GM06990 (cell line): Measurements from ENCODE around the gene GSTT2.
"Not testable (repeated sequence)": the region's sequence is repeated elsewhere in the genome, so short reads cannot be mapped to it uniquely, and the experiment has no call there.

ENCODE experiments used
- DNase-seq: peaks from one replicate; pipeline ENCODE4 v3.0.0-alpha.2; 2011; ENCODE audit not compliant: insufficient read length; ENCODE audit errors: extremely low read depth
- H3K27me3 ChIP-seq: replicated peaks from 2 replicates; pipeline ENCODE4 v1.6.0; 2011; ENCODE audit warnings: low read length; ENCODE audit not compliant: control insufficient read depth, insufficient read depth
- H3K36me3 ChIP-seq: 2 replicates; pipeline ENCODE4 v1.5.1; 2011; ENCODE audit warnings: low read length; ENCODE audit not compliant: control insufficient read depth, insufficient read depth
- H3K4me3 ChIP-seq: replicated peaks from 2 replicates; pipeline ENCODE4 v1.5.1; 2011; ENCODE audit warnings: low read depth, mild to moderate bottlenecking, control low read depth, low read length
- CTCF ChIP-seq: IDR thresholded peaks from 2 replicates; pipeline ENCODE4 v1.5.1; 2011; ENCODE audit warnings: low read length, control low read depth, mild to moderate bottlenecking, inconsistent platforms; ENCODE audit not compliant: insufficient read depth, poor library complexity, severe bottlenecking

The GSTT2 gene

DNA sequence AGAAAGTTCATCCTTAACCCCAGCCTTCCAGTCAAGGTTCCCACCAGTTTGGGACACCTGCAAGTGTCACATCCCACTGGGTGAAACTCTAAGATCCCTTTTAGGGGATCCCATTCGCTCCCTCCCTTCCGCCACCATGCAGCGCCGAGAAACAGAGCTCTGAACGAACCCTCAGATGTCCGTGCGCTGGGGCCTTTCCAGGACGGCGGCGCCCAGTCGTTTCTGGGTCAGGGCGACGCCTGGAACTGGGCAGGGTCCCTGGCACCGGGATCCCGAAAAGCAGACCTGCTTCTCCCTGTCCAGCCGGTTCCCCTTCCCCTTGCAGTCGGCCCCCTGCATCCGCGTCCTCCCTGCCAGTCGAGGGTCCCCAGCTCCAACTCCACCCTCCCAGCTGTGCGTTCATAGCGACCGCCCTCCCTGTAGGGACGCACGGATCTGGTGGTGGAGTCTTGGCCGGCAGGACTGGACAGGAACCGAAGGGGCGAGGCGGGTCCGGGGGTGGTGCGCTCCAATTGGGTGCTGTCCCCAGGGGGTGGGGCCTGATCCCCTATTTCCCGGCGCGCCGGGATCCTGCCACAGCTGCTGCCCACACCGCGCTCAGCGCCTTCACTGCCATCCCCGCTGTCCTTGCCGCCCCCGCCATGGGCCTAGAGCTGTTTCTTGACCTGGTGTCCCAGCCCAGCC is at the start of gene GSTT2:
Gene GSTT2, plus strand, starts transcription at position 578 of the 684 bp plus-strand sequence.
- H3K27me3 ChIP-seq, H3K4me3 ChIP-seq, H3K36me3 ChIP-seq, DNase-seq: not testable (repeated sequence)

DNA sequence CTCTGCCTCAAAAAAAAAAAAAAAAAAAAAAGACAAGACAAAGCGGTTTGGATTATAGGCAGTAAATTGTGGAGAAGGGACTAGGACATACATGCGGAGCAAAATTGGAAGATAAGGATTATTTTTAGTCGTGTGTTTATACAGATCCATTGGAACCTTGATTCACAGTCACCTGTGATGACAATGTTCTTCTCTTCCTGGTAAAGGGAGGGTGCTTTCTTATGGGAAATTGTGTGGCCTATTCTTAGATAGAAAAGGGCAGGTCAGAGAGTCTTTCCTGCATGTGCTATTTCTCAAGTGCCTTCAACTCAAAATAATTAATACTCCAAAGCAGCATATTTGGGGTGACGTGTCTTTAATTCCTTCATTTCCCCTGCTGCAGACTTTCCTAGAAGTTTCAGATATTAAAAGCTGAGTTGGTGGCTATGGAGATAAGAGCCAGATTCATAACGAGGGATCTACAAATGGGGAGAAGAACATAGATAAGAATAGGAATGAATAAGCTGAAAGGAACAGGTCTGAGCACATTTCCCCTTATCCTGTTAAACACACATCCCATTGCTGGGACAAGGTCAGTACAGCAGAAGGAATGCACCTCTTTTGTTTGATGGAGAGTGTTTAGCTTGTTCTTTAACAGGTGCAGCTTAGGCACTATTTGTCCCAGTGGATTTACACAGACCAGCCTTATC is 41.5 kb upstream of the GSTT2 start:
- Histone ChIP-seq H3K27me3 (no peaks in the 10 kb centered on the region), H3K36me3 (no peaks in the 10 kb centered on the region), H3K4me3 (no peak overlapping the region)
- DNase-seq: no peak
- TF ChIP-seq CTCF: no peak

DNA sequence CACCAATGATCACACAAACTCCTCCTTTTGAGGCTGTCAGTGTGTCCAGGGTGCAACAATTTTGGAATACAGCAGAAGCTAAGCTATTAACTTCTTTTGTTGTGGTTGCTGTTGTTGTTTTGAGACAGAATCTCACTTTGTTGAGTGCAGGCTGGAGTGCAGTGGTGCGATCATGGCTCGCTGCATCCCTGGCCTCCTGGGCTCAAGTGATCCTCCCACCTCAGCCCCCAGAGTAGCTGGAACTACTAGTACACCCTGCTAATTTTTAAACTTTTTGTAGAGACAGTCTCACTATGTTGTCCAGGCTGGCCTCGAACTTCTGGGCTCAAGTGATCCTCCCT is 40.9 kb upstream of the GSTT2 start:
- no peak for TF ChIP-seq CTCF

GRCh38 chr22:23940166-23940565 is 39.8 kb upstream of the GSTT2 start:
- H3K4me3 ChIP-seq, H3K36me3 ChIP-seq, DNase-seq, H3K27me3 ChIP-seq: not testable (repeated sequence)

More for the DNA sequence above, 40.9 kb upstream of the GSTT2 start:
- DNase-seq: no peak
- Histone ChIP-seq H3K27me3 (no peaks in the 10 kb centered on the region), H3K4me3 (no peak overlapping the region), H3K36me3 (no peaks in the 10 kb centered on the region)

GRCh38 chr22:23947391-23947790 is 32.5 kb upstream of the GSTT2 start:
- H3K36me3 ChIP-seq, H3K4me3 ChIP-seq, DNase-seq, H3K27me3 ChIP-seq: not testable (repeated sequence)

- not testable (repeated sequence) for H3K4me3 ChIP-seq, H3K27me3 ChIP-seq, H3K36me3 ChIP-seq, DNase-seq
Measured at GRCh38 chr22:23949764-23950163, 30.2 kb upstream of the GSTT2 start.

- H3K27me3 ChIP-seq, H3K4me3 ChIP-seq, DNase-seq, H3K36me3 ChIP-seq: not testable (repeated sequence)
Measured at GRCh38 chr22:23951383-23951782, 28.6 kb upstream of the GSTT2 start.

- H3K4me3 ChIP-seq, H3K27me3 ChIP-seq, H3K36me3 ChIP-seq, DNase-seq: not testable (repeated sequence)
Measured at GRCh38 chr22:23952794-23953405, 27.0 kb upstream of the GSTT2 start.

DNA sequence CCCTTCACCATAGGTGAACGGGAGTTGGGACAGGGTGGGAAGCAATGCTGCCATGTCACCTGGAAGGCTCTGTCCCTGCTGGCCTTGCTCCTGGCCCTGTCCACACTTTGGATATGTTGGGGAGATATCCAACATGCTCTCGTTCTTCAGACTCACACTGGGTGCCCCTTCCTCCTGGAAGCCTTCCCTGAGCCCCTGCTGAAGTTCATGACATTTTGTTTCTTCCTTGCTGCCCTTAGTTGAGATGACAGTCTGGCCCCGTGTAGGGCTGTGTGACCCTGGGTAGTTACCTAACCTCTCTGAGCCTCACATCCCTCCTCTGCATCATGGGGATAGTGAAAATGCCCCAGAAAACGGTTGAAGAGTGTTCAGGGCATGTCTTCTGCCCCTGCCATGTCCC is 26.4 kb upstream of the GSTT2 start:
- H3K36me3 ChIP-seq, H3K27me3 ChIP-seq, DNase-seq, H3K4me3 ChIP-seq: not testable (repeated sequence)

DNA sequence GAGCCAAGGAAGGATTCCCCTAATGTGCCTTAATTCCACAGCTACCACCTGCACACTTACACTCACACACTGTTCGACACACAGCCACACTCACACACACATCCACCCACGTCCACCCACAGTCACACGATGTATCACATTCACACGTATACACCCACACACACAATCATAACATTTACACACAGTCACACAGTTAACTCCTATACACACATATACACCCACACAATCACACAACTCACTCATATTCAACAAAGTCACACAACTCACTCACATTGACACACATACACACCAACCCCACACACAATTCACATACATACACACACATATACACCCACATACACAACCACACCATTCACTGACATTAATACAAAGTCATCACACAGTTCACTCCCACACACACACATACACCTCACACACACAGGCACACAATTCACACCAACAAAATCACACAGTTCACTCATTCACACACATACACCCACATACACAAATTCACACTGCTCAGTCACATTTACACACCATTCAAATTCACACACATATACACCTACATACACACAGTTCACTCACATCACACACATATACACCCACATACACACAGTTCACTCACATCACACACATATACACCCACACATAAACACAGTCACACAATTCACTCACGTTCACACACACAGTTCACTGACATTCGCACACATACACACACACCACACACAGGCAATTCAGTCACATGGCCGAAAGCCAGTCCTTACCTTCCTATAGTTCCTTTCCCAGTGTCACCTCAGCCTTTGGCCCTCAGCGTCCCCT is 25.5 kb upstream of the GSTT2 start:
- H3K27me3 ChIP-seq, H3K36me3 ChIP-seq, H3K4me3 ChIP-seq, DNase-seq: not testable (repeated sequence)

DNA sequence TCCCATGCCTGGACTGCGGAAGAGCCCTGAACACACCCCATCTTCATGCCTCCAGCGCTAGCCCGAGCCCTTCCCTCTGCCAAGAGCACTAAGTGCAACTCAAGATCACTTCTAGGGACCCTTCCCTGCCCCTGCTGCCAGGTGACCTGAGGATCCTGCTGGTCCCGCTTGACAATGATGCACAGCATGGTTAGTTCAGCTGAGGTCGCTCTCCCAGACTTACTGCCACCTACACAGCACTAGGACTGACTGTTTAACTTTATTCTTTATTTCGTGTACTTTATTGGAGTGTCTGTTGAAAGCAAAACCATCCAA is 25.0 kb upstream of the GSTT2 start:
- not testable (repeated sequence) for H3K36me3 ChIP-seq, H3K4me3 ChIP-seq, DNase-seq, H3K27me3 ChIP-seq

DNA sequence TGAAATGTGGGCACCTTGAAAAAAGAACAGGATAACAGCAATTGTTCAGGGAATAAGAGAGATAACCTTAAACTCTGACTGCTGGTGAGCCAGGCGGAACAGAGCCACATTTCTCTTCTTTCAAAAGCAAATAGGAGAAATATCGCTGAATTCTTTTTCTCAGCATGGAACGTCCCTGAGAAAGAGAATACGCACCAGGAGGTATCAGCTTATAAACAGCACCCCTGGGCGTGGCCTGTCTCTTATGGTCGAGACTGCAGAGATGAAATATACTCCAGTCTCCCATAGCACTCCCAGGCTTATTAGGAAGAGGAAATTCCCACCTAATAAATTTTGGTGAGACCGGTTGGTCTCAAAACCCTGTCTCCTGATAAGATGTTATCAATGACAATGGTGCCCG is 24.0 kb upstream of the GSTT2 start:
- not testable (repeated sequence) for DNase-seq, H3K27me3 ChIP-seq, H3K36me3 ChIP-seq, H3K4me3 ChIP-seq
